Stomach (tissue), 9 donors: ENCODE measurements around the gene ZNF485. TPM values are rescaled to one million over a fixed set of nuclear protein-coding genes. Genes with fewer than 3 reads are reported as not detected.

Source experiments
- DNase-seq, 2 donors: peaks; one replicate each; pipeline versions ENCODE4 v3.0.0 to v3.0.0-alpha.2; 2013 to 2019
- H3K27ac ChIP-seq, 5 donors: fragments of 200-600 bp in 4 of 5; sonication (generic) in 4 of 5; one replicate each; pipeline ENCODE4 v1.5.1; 2013 to 2019; ENCODE audit warnings: mild to moderate bottlenecking in 1 of 5, moderate library complexity in 1 of 5
- H3K27me3 ChIP-seq, 3 donors: fragments of 200-600 bp; sonication (generic); one replicate each; pipeline ENCODE4 v1.5.1; 2017 to 2019; ENCODE audit warnings: mixed run types in 1 of 3
- H3K36me3 ChIP-seq, 4 donors: fragments of 200-600 bp; sonication (generic); 1 replicate in 3 of 4; 2 replicates in 1 of 4; pipeline ENCODE4 v1.5.1; 2016 to 2019
- H3K4me1 ChIP-seq, 4 donors: fragments of 200-600 bp; sonication (generic); one replicate each; pipeline ENCODE4 v1.5.1; 2016 to 2019
- H3K4me3 ChIP-seq, 4 donors: fragments of 200-600 bp; sonication (generic) in 3 of 4; one replicate each; pipeline ENCODE4 v1.5.1; 2016 to 2019; ENCODE audit warnings: mild to moderate bottlenecking in 1 of 4
- H3K9me3 ChIP-seq, 4 donors: fragments of 200-600 bp; sonication (generic); one replicate each; pipeline ENCODE4 v1.5.1; 2016 to 2019
- CTCF ChIP-seq, 7 experiments: fragments of 450-650 bp in 4 of 7; fragments of 200-600 bp in 3 of 7; sonication (generic) in 3 of 7; IDR thresholded peaks; one replicate each; pipeline ENCODE4 v1.5.1; 2016 to 2019; ENCODE audit warnings: antibody characterized with exemption in 7 of 7, control low read depth in 2 of 7, mild to moderate bottlenecking in 1 of 7
- EP300 ChIP-seq: sonication (generic); formaldehyde crosslinking; IDR thresholded peaks from one replicate; pipeline ENCODE4 v1.6.1; 2017; ENCODE audit warnings: antibody characterized with exemption
- POLR2A ChIP-seq, 4 donors: fragments of 450-650 bp; IDR thresholded peaks; one replicate each; pipeline ENCODE4 v1.6.1; 2016; ENCODE audit warnings: antibody characterized with exemption in 4 of 4, control low read depth in 2 of 4, mild to moderate bottlenecking in 1 of 4, moderate library complexity in 1 of 4
- POLR2AphosphoS5 ChIP-seq, 3 donors: sonication (generic); formaldehyde crosslinking; IDR thresholded peaks; one replicate each; pipeline ENCODE4 v1.6.1; 2016; ENCODE audit warnings: antibody characterized with exemption in 3 of 3
- WGBS, 5 donors: extraction: QIAGEN DNeasy Blood & Tissue Kit in 3 of 5; methylation state at CpG; one replicate each; pipeline versions ENCODE4 v1.1.5 to v1.1.7; 2013 to 2018; 5-methylcytosine and 5-hydroxymethylcytosine counted together
- intact Hi-C: fragments of 100-400 bp; cut with DNase I; formaldehyde crosslinking; loops from one replicate; pipeline ENCODE4 v1.15.1; 2023; ENCODE audit warnings: low total_unique reads
- polyA plus RNA-seq, 3 donors: library from polyadenylated mRNA; stranded (reverse); fragments of 200-250 nt; gene quantifications; one replicate each; pipeline ENCODE4 v1.2.3, GENCODE V29; 2013
- total RNA-seq, 5 donors: library from RNA; depleted of rRNA; stranded (reverse); fragments of >200 nt; gene quantifications; one replicate each; pipeline versions ENCODE4 v1.1.0 to v1.2.3, GENCODE V29; 2014 to 2016
- donor health status: healthy with polysubstance abuse.
- donor health status: Bipolar disorder and iron deficiency.
- donor health status: healthy.

ZNF485 gene
- total and polyA plus RNA-seq, 8 donors: 1.8 to 12.1 (median 2.2) TPM; not detected in 1

- no peak for TF ChIP-seq POLR2A (IDR thresholded peaks at IDR 0.05)
- no peak for TF ChIP-seq CTCF (IDR thresholded peaks at IDR 0.05)
- no peak for TF ChIP-seq POLR2AphosphoS5 (IDR thresholded peaks at IDR 0.05)
- H3K9me3 ChIP-seq: peaks cover 0 to 9% (median 0%) of the 10 kb centered on the region in 4 donors
- peaks cover 0 to 17% (median 13%) of the 10 kb centered on the region in 4 donors for H3K4me1 ChIP-seq
- no peak overlapping the region for H3K4me3 ChIP-seq
- no peak for DNase-seq
- no peak overlapping the region for H3K27ac ChIP-seq
- H3K36me3 ChIP-seq: no peaks in the 10 kb centered on the region
- WGBS, 5 donors: 77 to 91% (median 88%) methylated on average over 5 of the region's 5 CpGs
- intact Hi-C loops: no loop called here
- no peaks in the 10 kb centered on the region for H3K27me3 ChIP-seq
Measured at GRCh38 chr10:43591303-43591904, 14.8 kb upstream of the ZNF485 start.

GRCh38 chr10:43594944-43595589 lies 11.2 kb upstream of the ZNF485 start:
- H3K4me1 ChIP-seq: peaks cover 0 to 17% (median 13%) of the 10 kb centered on the region in 4 donors
- peak overlapping the region; percentile 18 to 35 (median 30) for H3K4me3 ChIP-seq
- H3K9me3 ChIP-seq: peaks cover 0 to 9% (median 0%) of the 10 kb centered on the region in 4 donors
- peak; percentile 46 to 80 for DNase-seq
- H3K36me3 ChIP-seq: no peaks in the 10 kb centered on the region
- intact Hi-C loops: no loop called here
- TF ChIP-seq POLR2AphosphoS5 (IDR thresholded peaks at IDR 0.05): no peak
- no peak for TF ChIP-seq CTCF (IDR thresholded peaks at IDR 0.05)
- TF ChIP-seq POLR2A (IDR thresholded peaks at IDR 0.05): no peak
- no peak for TF ChIP-seq EP300
- WGBS, 5 donors: 6 to 16% (median 7%) methylated on average over 6 to 8 of the region's 8 CpGs
- no peak overlapping the region for H3K27ac ChIP-seq
- H3K27me3 ChIP-seq: no peaks in the 10 kb centered on the region

- no peaks in the 10 kb centered on the region for H3K27me3 ChIP-seq
- intact Hi-C loops: no loop called here
- 70 to 80% (median 74%) methylated on average over 6 to 7 of the region's 7 CpGs for WGBS, 5 donors
- peaks cover 0 to 17% (median 13%) of the 10 kb centered on the region in 4 donors for H3K4me1 ChIP-seq
- H3K4me3 ChIP-seq: no peak overlapping the region
- H3K9me3 ChIP-seq: peaks cover 0 to 9% (median 0%) of the 10 kb centered on the region in 4 donors
- TF ChIP-seq POLR2AphosphoS5 (IDR thresholded peaks at IDR 0.05) (no peak), POLR2A (IDR thresholded peaks at IDR 0.05) (no peak)
- no peak for DNase-seq
- no peak overlapping the region for H3K27ac ChIP-seq
- H3K36me3 ChIP-seq: no peaks in the 10 kb centered on the region
Measured at GRCh38 chr10:43595739-43596298, 10.4 kb upstream of the ZNF485 start.

- H3K36me3 ChIP-seq: no peaks in the 10 kb centered on the region
- DNase-seq: no peak
- peaks cover 0 to 4% (median 0%) of the 10 kb centered on the region in 4 donors for H3K9me3 ChIP-seq
- no peak overlapping the region for H3K4me3 ChIP-seq
- no peaks in the 10 kb centered on the region for H3K27me3 ChIP-seq
- TF ChIP-seq EP300: no peak
- TF ChIP-seq POLR2AphosphoS5 (IDR thresholded peaks at IDR 0.05): no peak
- TF ChIP-seq POLR2A (IDR thresholded peaks at IDR 0.05): no peak
- TF ChIP-seq CTCF (IDR thresholded peaks at IDR 0.05): no peak
- peaks cover 0 to 17% (median 13%) of the 10 kb centered on the region in 4 donors for H3K4me1 ChIP-seq
- intact Hi-C loops: no loop called here
- no peak overlapping the region for H3K27ac ChIP-seq
- 80 to 87% (median 85%) methylated on average over 4 of the region's 4 CpGs for WGBS, 5 donors
Measured at GRCh38 chr10:43596546-43596945, 9.7 kb upstream of the ZNF485 start.
